Mucosa of rectum (tissue), 2 donors: ENCODE results near the gene GRIK1.
"Not testable (repeated sequence)": the region's sequence is repeated elsewhere in the genome, so short reads cannot be mapped to it uniquely, and the experiment has no call there.

ENCODE experiments used
- H3K27ac ChIP-seq, 2 donors: one replicate each; pipeline ENCODE4 v1.7.0; 2013; ENCODE audit warnings: inconsistent platforms in 2 of 2, low read depth in 2 of 2, low read length in 2 of 2
- H3K27me3 ChIP-seq, 2 donors: one replicate each; pipeline ENCODE4 v1.7.0; 2013; ENCODE audit warnings: low read length in 2 of 2; ENCODE audit not compliant: control insufficient read depth in 2 of 2, insufficient read depth in 2 of 2
- H3K36me3 ChIP-seq, 2 donors: one replicate each; pipeline ENCODE4 v1.7.0; 2013; ENCODE audit warnings: low read length in 2 of 2; ENCODE audit not compliant: control insufficient read depth in 2 of 2, insufficient read depth in 2 of 2
- H3K4me1 ChIP-seq, 2 donors: one replicate each; pipeline ENCODE4 v1.7.0; 2013; ENCODE audit warnings: low read length in 2 of 2, mild to moderate bottlenecking in 1 of 2; ENCODE audit not compliant: control insufficient read depth in 2 of 2, insufficient read depth in 2 of 2
- H3K4me3 ChIP-seq, 2 donors: one replicate each; pipeline ENCODE4 v1.7.0; 2013; ENCODE audit warnings: low read length in 2 of 2
- H3K9ac ChIP-seq, 2 donors: one replicate each; pipeline ENCODE4 v1.7.0; 2013; ENCODE audit warnings: low read length in 2 of 2, low read depth in 1 of 2, mild to moderate bottlenecking in 1 of 2
- H3K9me3 ChIP-seq, 2 donors: one replicate each; pipeline ENCODE4 v1.7.0; 2013; ENCODE audit warnings: low read length in 2 of 2; ENCODE audit not compliant: control insufficient read depth in 2 of 2
- donor health status: healthy.
- donor health status: Normal muscosa, but diverticular disease.

The GRIK1 gene

GRCh38 chr21:29939924-29940275 is at the start of gene GRIK1:
GRIK1 (minus strand) TSS chr21:29939996.
- peak within 1 kb of the TSS in 1 of 2 donors; percentile 16 for H3K4me3 ChIP-seq
- H3K27ac ChIP-seq = no peak within 1 kb of the TSS
- no peaks in the 10 kb centered on the region for H3K36me3 ChIP-seq
- no peaks in the 10 kb centered on the region for H3K4me1 ChIP-seq
- no peaks in the 10 kb centered on the region for H3K9me3 ChIP-seq
- H3K9ac ChIP-seq = no peak within 1 kb of the TSS
- no peaks in the 10 kb centered on the region for H3K27me3 ChIP-seq

- Histone ChIP-seq H3K9me3 (peaks cover 0 to 3% of the 10 kb centered on the region in 2 donors), H3K4me3 (no peak overlapping the region), H3K4me1 (no peaks in the 10 kb centered on the region), H3K36me3 (no peaks in the 10 kb centered on the region), H3K27me3 (no peaks in the 10 kb centered on the region), H3K9ac (no peak overlapping the region), H3K27ac (no peak overlapping the region)
These were observed 48.0 kb upstream of the GRIK1 start for GRCh38 chr21:29987762-29988161.

GRCh38 chr21:29985866-29986265 is 46.1 kb upstream of the GRIK1 start:
- H3K27ac ChIP-seq = no peak overlapping the region
- peaks cover 0 to 3% of the 10 kb centered on the region in 2 donors for H3K9me3 ChIP-seq
- no peak overlapping the region for H3K9ac ChIP-seq
- no peaks in the 10 kb centered on the region for H3K27me3 ChIP-seq
- no peaks in the 10 kb centered on the region for H3K4me1 ChIP-seq
- H3K36me3 ChIP-seq = no peaks in the 10 kb centered on the region
- no peak overlapping the region for H3K4me3 ChIP-seq

GRCh38 chr21:29979043-29979442 is 39.2 kb upstream of the GRIK1 start:
- Histone ChIP-seq H3K27me3 (no peaks in the 10 kb centered on the region), H3K9me3 (no peaks in the 10 kb centered on the region), H3K36me3 (no peaks in the 10 kb centered on the region), H3K9ac (no peak overlapping the region), H3K27ac (no peak overlapping the region), H3K4me1 (no peaks in the 10 kb centered on the region), H3K4me3 (no peak overlapping the region)

GRCh38 chr21:29975776-29976175 is 36.0 kb upstream of the GRIK1 start:
- no peaks in the 10 kb centered on the region for H3K36me3 ChIP-seq
- H3K27me3 ChIP-seq = no peaks in the 10 kb centered on the region
- H3K4me1 ChIP-seq = no peaks in the 10 kb centered on the region
- H3K9ac ChIP-seq = no peak overlapping the region
- H3K4me3 ChIP-seq = no peak overlapping the region
- H3K27ac ChIP-seq = no peak overlapping the region
- H3K9me3 ChIP-seq = no peaks in the 10 kb centered on the region

GRCh38 chr21:29973258-29973657 is 33.5 kb upstream of the GRIK1 start:
- Histone ChIP-seq H3K9ac (no peak overlapping the region), H3K27ac (no peak overlapping the region), H3K9me3 (no peaks in the 10 kb centered on the region), H3K27me3 (no peaks in the 10 kb centered on the region), H3K4me1 (no peaks in the 10 kb centered on the region), H3K36me3 (no peaks in the 10 kb centered on the region), H3K4me3 (no peak overlapping the region)

- no peak overlapping the region for H3K9ac ChIP-seq
- peaks cover 0 to 2% of the 10 kb centered on the region in 2 donors for H3K9me3 ChIP-seq
- no peaks in the 10 kb centered on the region for H3K36me3 ChIP-seq
- no peak overlapping the region for H3K4me3 ChIP-seq
- H3K27me3 ChIP-seq = no peaks in the 10 kb centered on the region
- no peaks in the 10 kb centered on the region for H3K4me1 ChIP-seq
- no peak overlapping the region for H3K27ac ChIP-seq
These were observed 21.7 kb upstream of the GRIK1 start for GRCh38 chr21:29961291-29962027.

- no peak overlapping the region for H3K9ac ChIP-seq
- H3K27me3 ChIP-seq = no peaks in the 10 kb centered on the region
These were observed 18.8 kb upstream of the GRIK1 start for GRCh38 chr21:29958551-29958950.

GRCh38 chr21:29958035-29958434 is 18.2 kb upstream of the GRIK1 start:
- not testable (repeated sequence) for H3K4me3 ChIP-seq, H3K27ac ChIP-seq, H3K9me3 ChIP-seq, H3K9ac ChIP-seq, H3K4me1 ChIP-seq, H3K36me3 ChIP-seq, H3K27me3 ChIP-seq

More at GRCh38 chr21:29958551-29958950, 18.8 kb upstream of the GRIK1 start:
- no peak overlapping the region for H3K4me3 ChIP-seq
- no peak overlapping the region for H3K27ac ChIP-seq
- H3K9me3 ChIP-seq = peaks cover 0 to 2% of the 10 kb centered on the region in 2 donors
- H3K36me3 ChIP-seq = no peaks in the 10 kb centered on the region
- no peaks in the 10 kb centered on the region for H3K4me1 ChIP-seq

- no peaks in the 10 kb centered on the region for H3K36me3 ChIP-seq
- H3K27ac ChIP-seq = no peak overlapping the region
- H3K9ac ChIP-seq = no peak overlapping the region
- no peaks in the 10 kb centered on the region for H3K4me1 ChIP-seq
- no peaks in the 10 kb centered on the region for H3K27me3 ChIP-seq
- peaks cover 0 to 2% of the 10 kb centered on the region in 2 donors for H3K9me3 ChIP-seq
- no peak overlapping the region for H3K4me3 ChIP-seq
These were observed 13.9 kb upstream of the GRIK1 start for GRCh38 chr21:29953690-29954089.
